Ectodermal cell (in vitro differentiated cells): ENCODE measurements around the gene HEG1. TPM values are rescaled to one million over a fixed set of nuclear protein-coding genes. Genes with fewer than 3 reads are reported as not detected.

Experiments
- H3K27ac ChIP-seq: 2 replicates; pipeline ENCODE4 v1.7.0; 2013; ENCODE audit warnings: mild to moderate bottlenecking, low read depth, low read length; ENCODE audit not compliant: insufficient read depth, poor library complexity, severe bottlenecking
- H3K27me3 ChIP-seq: 2 replicates; pipeline ENCODE4 v1.7.0; 2013; ENCODE audit warnings: mild to moderate bottlenecking, low read length; ENCODE audit not compliant: insufficient read depth, control insufficient read depth, poor library complexity, severe bottlenecking
- H3K36me3 ChIP-seq: one replicate; pipeline ENCODE4 v1.7.0; 2013; ENCODE audit warnings: low read length; ENCODE audit not compliant: control insufficient read depth, insufficient read depth
- H3K4me1 ChIP-seq: one replicate; pipeline ENCODE4 v1.7.0; 2013; ENCODE audit warnings: low read length; ENCODE audit not compliant: control insufficient read depth, insufficient read depth
- H3K4me3 ChIP-seq: 2 replicates; pipeline ENCODE4 v1.7.0; 2013; ENCODE audit warnings: low read depth, low read length, control low read depth; ENCODE audit not compliant: insufficient read depth
- H3K9me3 ChIP-seq: 2 replicates; pipeline ENCODE4 v1.7.0; 2013; ENCODE audit warnings: mild to moderate bottlenecking, low read length, moderate library complexity; ENCODE audit not compliant: control insufficient read depth
- WGBS, 2 experiments: methylation state at CpG; one replicate each; pipeline ENCODE4 v1.1.7; 2013; ENCODE audit warnings: missing lambda C conversion rate in 2 of 2; 5-methylcytosine and 5-hydroxymethylcytosine counted together
- polyA plus RNA-seq, 4 experiments: library from polyadenylated mRNA; stranded (reverse); fragments of 50-300 nt; gene quantifications; one replicate each; pipeline ENCODE4 v1.2.3, GENCODE V29; 2013

Gene HEG1, protein sequence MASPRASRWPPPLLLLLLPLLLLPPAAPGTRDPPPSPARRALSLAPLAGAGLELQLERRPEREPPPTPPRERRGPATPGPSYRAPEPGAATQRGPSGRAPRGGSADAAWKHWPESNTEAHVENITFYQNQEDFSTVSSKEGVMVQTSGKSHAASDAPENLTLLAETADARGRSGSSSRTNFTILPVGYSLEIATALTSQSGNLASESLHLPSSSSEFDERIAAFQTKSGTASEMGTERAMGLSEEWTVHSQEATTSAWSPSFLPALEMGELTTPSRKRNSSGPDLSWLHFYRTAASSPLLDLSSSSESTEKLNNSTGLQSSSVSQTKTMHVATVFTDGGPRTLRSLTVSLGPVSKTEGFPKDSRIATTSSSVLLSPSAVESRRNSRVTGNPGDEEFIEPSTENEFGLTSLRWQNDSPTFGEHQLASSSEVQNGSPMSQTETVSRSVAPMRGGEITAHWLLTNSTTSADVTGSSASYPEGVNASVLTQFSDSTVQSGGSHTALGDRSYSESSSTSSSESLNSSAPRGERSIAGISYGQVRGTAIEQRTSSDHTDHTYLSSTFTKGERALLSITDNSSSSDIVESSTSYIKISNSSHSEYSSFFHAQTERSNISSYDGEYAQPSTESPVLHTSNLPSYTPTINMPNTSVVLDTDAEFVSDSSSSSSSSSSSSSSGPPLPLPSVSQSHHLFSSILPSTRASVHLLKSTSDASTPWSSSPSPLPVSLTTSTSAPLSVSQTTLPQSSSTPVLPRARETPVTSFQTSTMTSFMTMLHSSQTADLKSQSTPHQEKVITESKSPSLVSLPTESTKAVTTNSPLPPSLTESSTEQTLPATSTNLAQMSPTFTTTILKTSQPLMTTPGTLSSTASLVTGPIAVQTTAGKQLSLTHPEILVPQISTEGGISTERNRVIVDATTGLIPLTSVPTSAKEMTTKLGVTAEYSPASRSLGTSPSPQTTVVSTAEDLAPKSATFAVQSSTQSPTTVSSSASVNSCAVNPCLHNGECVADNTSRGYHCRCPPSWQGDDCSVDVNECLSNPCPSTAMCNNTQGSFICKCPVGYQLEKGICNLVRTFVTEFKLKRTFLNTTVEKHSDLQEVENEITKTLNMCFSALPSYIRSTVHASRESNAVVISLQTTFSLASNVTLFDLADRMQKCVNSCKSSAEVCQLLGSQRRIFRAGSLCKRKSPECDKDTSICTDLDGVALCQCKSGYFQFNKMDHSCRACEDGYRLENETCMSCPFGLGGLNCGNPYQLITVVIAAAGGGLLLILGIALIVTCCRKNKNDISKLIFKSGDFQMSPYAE (N-terminal part only)
- 18.6 TPM for polyA plus RNA-seq (2013, experiment 1 of 4)
- polyA plus RNA-seq (2013, experiment 2 of 4), result 23.1 TPM
- polyA plus RNA-seq (2013, experiment 3 of 4), result 17.7 TPM
- 20.5 TPM for polyA plus RNA-seq (2013, experiment 4 of 4)

- 1% methylated on average over 67 of the region's 67 CpGs for WGBS, 2 experiments
- Histone ChIP-seq H3K9me3 (no peaks in the 10 kb centered on the region), H3K27me3 (peaks cover 36% of the 10 kb centered on the region), H3K27ac (no peak within 1 kb of the TSS), H3K4me1 (peaks cover 37% of the 10 kb centered on the region), H3K36me3 (no peaks in the 10 kb centered on the region), H3K4me3 (peak within 1 kb of the TSS; percentile 64)
These were observed at the start of gene HEG1 for GRCh38 chr3:125055913-125056745. TSS of gene HEG1 (minus strand) at chr3:125055997. CDS start at chr3:125055890, 107 bp downstream.

- 91 to 94% methylated on average over 1 of the region's 1 CpG for WGBS, 2 experiments
- H3K4me3 ChIP-seq, result no peak overlapping the region
- no peaks in the 10 kb centered on the region for H3K27me3 ChIP-seq
- H3K36me3 ChIP-seq, result no peaks in the 10 kb centered on the region
- no peaks in the 10 kb centered on the region for H3K4me1 ChIP-seq
- no peaks in the 10 kb centered on the region for H3K9me3 ChIP-seq
- H3K27ac ChIP-seq, result no peak overlapping the region
These were observed 49.3 kb upstream of the HEG1 start for GRCh38 chr3:125105116-125105515.

GRCh38 chr3:125104639-125105038 is 48.8 kb upstream of the HEG1 start:
- Histone ChIP-seq H3K36me3 (no peaks in the 10 kb centered on the region), H3K27ac (no peak overlapping the region), H3K4me3 (no peak overlapping the region), H3K9me3 (no peaks in the 10 kb centered on the region), H3K27me3 (no peaks in the 10 kb centered on the region), H3K4me1 (no peaks in the 10 kb centered on the region)
- WGBS, 2 experiments, result 91 to 92% methylated on average over 1 of the region's 1 CpG

DNA sequence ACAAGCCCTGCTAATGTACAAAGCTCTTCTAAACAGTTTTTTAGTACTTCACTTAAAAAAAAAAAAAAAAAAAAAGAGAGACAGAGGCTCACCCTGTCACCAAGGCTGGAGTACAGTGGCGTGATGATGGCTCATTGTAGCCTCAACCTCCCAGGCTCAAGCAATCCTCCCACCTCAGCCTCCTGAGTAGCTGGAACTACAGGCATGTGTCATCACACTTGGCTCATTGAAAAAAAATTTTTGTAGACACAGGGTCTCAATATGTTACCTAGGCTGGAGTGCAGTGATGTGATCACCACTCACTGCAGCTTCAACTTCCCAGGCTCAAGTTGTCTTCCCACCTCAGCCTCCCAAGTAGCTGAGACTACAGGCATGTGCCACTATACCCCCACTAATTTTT is 47.6 kb upstream of the HEG1 start:
- Histone ChIP-seq H3K4me1 (no peaks in the 10 kb centered on the region), H3K27ac (no peak overlapping the region), H3K4me3 (no peak overlapping the region), H3K36me3 (no peaks in the 10 kb centered on the region), H3K27me3 (no peaks in the 10 kb centered on the region), H3K9me3 (no peaks in the 10 kb centered on the region)
- 77 to 94% methylated on average over 1 of the region's 1 CpG for WGBS, 2 experiments

- Histone ChIP-seq H3K9me3 (no peaks in the 10 kb centered on the region), H3K36me3 (no peaks in the 10 kb centered on the region), H3K4me3 (no peak overlapping the region), H3K27ac (no peak overlapping the region), H3K27me3 (no peaks in the 10 kb centered on the region), H3K4me1 (no peaks in the 10 kb centered on the region)
- 87 to 94% methylated on average over 6 of the region's 6 CpGs for WGBS, 2 experiments
These were observed 46.7 kb upstream of the HEG1 start for GRCh38 chr3:125102470-125102869.

GRCh38 chr3:125098611-125099291 is 43.0 kb upstream of the HEG1 start:
- Histone ChIP-seq H3K27me3 (no peaks in the 10 kb centered on the region), H3K4me3 (no peak overlapping the region), H3K27ac (no peak overlapping the region), H3K36me3 (no peaks in the 10 kb centered on the region), H3K4me1 (no peaks in the 10 kb centered on the region), H3K9me3 (no peaks in the 10 kb centered on the region)
- WGBS, 2 experiments, result 45 to 53% methylated on average over 4 of the region's 4 CpGs

DNA sequence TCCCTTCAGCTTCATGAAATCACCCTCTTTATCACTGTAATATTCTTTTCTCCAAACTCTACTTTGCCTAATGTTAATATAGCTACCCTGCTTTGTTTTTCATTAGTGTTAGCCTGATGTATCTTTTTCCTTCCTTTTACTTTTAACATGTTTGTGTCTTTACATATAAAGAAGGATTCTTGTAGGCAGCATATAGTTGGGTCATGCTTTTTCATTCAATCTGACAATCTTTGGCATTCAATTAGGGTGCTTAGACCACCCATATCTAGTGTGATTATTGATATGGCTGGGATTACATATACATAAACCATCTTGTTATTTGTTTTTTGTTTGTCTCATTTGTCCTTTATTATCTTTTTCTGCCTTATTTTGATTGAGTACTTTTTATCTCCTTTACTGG is 34.9 kb upstream of the HEG1 start:
- Histone ChIP-seq H3K36me3 (no peaks in the 10 kb centered on the region), H3K4me1 (no peaks in the 10 kb centered on the region), H3K27me3 (no peaks in the 10 kb centered on the region), H3K4me3 (no peak overlapping the region), H3K27ac (no peak overlapping the region), H3K9me3 (no peaks in the 10 kb centered on the region)

- H3K9me3 ChIP-seq, result no peaks in the 10 kb centered on the region
- no peaks in the 10 kb centered on the region for H3K27me3 ChIP-seq
- H3K27ac ChIP-seq, result no peak overlapping the region
- H3K4me3 ChIP-seq, result no peak overlapping the region
- H3K36me3 ChIP-seq, result no peaks in the 10 kb centered on the region
- H3K4me1 ChIP-seq, result no peaks in the 10 kb centered on the region
- 93 to 97% methylated on average over 6 of the region's 6 CpGs for WGBS, 2 experiments
These were observed 32.1 kb upstream of the HEG1 start for GRCh38 chr3:125087768-125088391.
